LNCaP clone FGC (cell line): ENCODE measurements around the gene MXI1.

ENCODE experiments used
- DNase-seq: peaks from one replicate; pipeline ENCODE4 v3.0.0-alpha.2; 2011; ENCODE audit warnings: low read depth
- H3K4me3 ChIP-seq: 2 replicates; pipeline ENCODE4 v1.5.1; 2011; ENCODE audit warnings: mild to moderate bottlenecking, low read depth, low read length, control low read depth
- TF ChIP-seq, protein P1 (sequence below): IDR thresholded peaks from 2 replicates; pipeline ENCODE4 v1.5.1; 2012; ENCODE audit warnings: mild to moderate bottlenecking; ENCODE audit not compliant: control insufficient read depth, insufficient read depth; ENCODE audit errors: extremely low read depth

The MXI1 gene

DNA sequence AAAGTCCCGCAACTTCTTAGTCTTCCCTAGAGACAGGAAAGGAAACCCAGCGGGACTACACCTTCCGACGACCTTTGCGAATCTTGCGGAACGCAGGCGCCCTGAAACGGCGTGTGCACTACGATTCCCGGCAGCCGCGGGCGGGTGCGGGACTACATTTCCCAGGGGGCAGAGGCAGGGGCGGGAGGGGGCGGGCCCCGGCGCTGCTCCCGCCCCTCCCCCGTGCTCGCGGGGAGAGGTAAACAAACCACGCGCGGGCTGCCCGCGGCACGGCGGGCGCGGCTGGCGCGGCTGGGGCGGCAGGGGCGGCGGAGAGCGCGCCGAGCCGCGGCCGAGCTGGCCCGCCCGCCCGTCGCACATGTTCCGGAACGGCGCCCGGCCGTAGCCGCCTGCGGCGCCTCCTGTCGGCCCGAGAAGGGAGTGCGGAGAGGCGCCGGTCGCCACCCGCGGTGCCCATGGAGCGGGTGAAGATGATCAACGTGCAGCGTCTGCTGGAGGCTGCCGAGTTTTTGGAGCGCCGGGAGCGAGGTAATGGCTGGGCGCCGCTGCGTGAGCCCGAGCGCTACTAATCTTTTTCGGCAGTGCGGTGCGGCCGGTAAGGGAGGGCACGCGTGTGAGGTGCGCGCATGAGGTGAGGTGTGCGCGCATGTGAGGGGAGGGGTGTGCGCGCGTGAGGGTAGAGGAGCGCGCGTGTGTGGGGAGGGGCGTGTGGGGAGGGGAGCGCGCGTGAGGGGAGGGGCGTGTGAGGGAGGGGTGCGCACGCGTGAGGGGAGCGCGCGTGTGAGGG lies 18.5 kb downstream of the MXI1 start:
- peak; percentile 83 for DNase-seq
- H3K4me3 ChIP-seq, result peak overlapping the region; percentile 64
- TF ChIP-seq, protein P1, sequence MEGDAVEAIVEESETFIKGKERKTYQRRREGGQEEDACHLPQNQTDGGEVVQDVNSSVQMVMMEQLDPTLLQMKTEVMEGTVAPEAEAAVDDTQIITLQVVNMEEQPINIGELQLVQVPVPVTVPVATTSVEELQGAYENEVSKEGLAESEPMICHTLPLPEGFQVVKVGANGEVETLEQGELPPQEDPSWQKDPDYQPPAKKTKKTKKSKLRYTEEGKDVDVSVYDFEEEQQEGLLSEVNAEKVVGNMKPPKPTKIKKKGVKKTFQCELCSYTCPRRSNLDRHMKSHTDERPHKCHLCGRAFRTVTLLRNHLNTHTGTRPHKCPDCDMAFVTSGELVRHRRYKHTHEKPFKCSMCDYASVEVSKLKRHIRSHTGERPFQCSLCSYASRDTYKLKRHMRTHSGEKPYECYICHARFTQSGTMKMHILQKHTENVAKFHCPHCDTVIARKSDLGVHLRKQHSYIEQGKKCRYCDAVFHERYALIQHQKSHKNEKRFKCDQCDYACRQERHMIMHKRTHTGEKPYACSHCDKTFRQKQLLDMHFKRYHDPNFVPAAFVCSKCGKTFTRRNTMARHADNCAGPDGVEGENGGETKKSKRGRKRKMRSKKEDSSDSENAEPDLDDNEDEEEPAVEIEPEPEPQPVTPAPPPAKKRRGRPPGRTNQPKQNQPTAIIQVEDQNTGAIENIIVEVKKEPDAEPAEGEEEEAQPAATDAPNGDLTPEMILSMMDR, result peak; percentile 61

DNA sequence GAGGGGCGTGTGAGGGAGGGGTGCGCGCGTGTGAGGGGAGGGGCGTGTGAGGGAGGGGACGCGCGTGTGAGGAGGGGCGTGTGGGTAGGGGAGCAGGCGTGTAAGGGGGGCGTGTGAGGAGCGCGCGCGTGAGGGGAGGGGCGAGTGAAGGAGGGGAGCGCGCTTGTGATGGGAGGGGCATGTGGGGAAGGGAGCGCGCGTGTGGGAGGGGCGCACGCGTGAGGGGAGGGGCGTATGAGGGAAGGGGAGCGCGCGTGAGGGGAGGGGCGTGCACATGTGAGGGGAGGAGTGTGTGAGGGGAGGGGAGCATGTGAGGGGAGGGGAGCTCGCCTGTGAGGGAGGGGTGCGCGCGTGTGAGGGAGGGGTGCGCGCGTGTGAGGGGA lies 19.1 kb downstream of the MXI1 start:
- H3K4me3 ChIP-seq, result peak overlapping the region; percentile 64
- TF ChIP-seq, protein P1, result no peak

DNA sequence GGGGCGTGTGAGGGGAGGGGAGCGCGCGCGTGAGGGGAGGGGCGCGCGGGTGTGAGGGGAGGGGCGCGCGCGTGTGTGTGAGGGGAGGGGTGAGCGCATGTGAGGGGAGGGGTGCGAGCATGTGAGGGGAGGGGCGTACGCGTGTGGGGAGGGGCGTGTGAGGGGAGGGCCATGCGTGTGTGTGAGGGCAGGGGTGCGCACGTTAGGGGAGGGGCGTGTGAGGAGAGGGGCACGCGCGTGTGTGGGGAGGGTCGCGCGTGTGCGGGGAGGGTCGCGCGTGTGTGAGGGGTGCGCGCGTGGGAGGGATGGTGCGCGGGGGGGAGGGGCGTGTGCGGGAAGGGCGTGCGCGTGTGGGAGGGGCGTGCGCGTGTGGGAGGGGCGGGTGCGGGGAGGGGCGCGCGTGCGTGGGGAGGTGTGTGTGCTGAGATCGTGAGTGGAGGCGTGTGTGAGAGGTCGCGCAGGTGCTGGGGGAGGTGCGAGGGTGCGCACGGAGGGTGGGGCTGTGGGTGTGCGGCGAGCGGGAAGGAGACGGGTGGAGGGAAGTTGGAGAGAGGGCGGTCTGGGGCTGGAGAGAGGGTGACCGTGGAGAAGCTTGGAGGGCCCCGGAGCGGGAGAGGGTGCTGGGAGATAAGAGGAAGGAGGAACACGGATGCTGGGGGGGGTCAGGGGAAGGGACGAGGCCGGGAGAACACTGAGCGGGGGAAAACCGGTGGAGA lies 19.7 kb downstream of the MXI1 start:
- DNase-seq, result no peak
- peak overlapping the region; percentile 64 for H3K4me3 ChIP-seq
- TF ChIP-seq, protein P1, result no peak

More for the DNA sequence above, 19.1 kb downstream of the MXI1 start:
- peak; percentile 87 for DNase-seq

DNA sequence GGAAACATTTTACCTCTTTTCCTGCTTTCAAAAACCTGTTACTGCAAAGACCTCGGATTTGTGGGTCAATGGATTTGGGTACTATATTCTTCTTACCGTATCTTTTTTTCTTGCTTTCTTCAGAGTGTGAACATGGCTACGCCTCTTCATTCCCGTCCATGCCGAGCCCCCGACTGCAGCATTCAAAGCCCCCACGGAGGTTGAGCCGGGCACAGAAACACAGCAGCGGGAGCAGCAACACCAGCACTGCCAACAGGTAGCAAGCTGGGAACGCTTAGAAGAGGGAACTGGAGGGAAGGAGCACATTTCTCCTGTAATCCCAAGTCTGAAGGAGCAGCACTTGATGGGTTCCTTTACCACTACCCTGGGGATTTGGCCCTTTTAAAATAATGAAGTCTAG lies 20.7 kb downstream of the MXI1 start:
- H3K4me3 ChIP-seq, result no peak overlapping the region

DNA sequence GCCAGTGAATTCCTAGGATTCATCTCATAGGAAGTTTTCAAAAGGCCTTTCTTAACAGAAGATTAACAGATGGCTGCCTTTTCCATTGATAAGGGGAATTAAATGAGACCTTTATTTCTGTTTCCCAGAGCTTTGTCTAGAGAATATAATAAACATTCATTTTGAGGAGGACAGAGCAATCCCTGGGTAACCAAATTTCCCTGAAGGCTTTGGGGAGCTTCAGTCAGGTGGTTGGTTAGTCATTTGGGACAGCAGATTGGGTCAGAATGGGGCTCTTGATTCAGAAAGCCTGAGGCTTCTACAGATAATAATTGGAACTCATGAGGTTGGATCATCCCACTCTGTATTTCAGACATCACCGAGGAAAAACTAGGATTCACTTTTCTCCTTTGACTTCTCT lies 21.8 kb downstream of the MXI1 start:
- no peak for DNase-seq
- TF ChIP-seq, protein P1, result no peak
- no peak overlapping the region for H3K4me3 ChIP-seq

More for the DNA sequence above, 20.7 kb downstream of the MXI1 start:
- DNase-seq, result no peak
- TF ChIP-seq, protein P1, result no peak

DNA sequence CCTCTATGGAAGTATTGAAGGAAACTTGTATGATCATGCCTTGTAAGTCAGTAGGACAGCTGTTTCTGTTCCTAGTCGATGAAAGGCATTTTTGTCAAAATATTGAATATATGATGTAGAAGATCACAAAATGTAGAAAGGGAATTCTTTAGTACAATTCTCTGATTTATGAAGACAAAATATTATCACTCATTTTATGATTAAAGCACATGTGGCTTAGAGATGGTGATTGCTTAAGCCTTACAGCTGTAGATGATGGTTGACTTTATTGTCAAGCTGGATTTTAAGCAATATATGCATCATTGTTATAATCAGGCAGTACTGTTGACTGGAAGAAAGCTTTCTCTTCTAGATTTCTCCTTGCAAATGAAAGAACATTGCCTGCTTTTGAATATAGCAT lies 26.4 kb downstream of the MXI1 start:
- no peak for DNase-seq
- H3K4me3 ChIP-seq, result no peak overlapping the region
- TF ChIP-seq, protein P1, result no peak
